Trophoblast cell (in vitro differentiated cells and primary cell): ENCODE results near the gene PLEKHG4B.

Source experiments
- DNase-seq, 2 donors: peaks; one replicate each; pipeline ENCODE4 v3.0.0-alpha.2; 2016
- H2AFZ ChIP-seq: 2 replicates; pipeline ENCODE4 v1.6.1; 2013; ENCODE audit warnings: low read length, moderate library complexity, mild to moderate bottlenecking; ENCODE audit not compliant: insufficient read depth, poor library complexity
- H2AK5ac ChIP-seq: 2 replicates; pipeline ENCODE4 v1.6.1; 2013; ENCODE audit warnings: mild to moderate bottlenecking, low read length
- H2BK120ac ChIP-seq: 2 replicates; pipeline ENCODE4 v1.6.1; 2013; ENCODE audit warnings: low read length, mild to moderate bottlenecking, moderate library complexity; ENCODE audit not compliant: insufficient read depth, poor library complexity
- H2BK12ac ChIP-seq: 2 replicates; pipeline ENCODE4 v1.6.1; 2013; ENCODE audit warnings: mild to moderate bottlenecking, low read length, moderate library complexity
- H2BK5ac ChIP-seq: 2 replicates; pipeline ENCODE4 v1.6.1; 2013; ENCODE audit warnings: low read length, low read depth, moderate library complexity, mild to moderate bottlenecking; ENCODE audit not compliant: poor library complexity
- H3K14ac ChIP-seq: 2 replicates; pipeline ENCODE4 v1.6.1; 2013; ENCODE audit warnings: mild to moderate bottlenecking, low read length
- H3K18ac ChIP-seq: 2 replicates; pipeline ENCODE4 v1.6.1; 2013; ENCODE audit warnings: mild to moderate bottlenecking, low read length
- H3K23ac ChIP-seq: 2 replicates; pipeline ENCODE4 v1.6.1; 2013; ENCODE audit warnings: low read length
- H3K27ac ChIP-seq: 2 replicates; pipeline ENCODE4 v1.5.1; 2013; ENCODE audit warnings: low read depth, mild to moderate bottlenecking, inconsistent platforms, low read length, moderate library complexity
- H3K27me3 ChIP-seq: 2 replicates; pipeline ENCODE4 v1.6.1; 2013; ENCODE audit warnings: inconsistent platforms, mild to moderate bottlenecking, low read length, moderate library complexity; ENCODE audit not compliant: insufficient read depth
- H3K36me3 ChIP-seq, 2 experiments: 1 replicate in 1 of 2; 2 replicates in 1 of 2; pipeline ENCODE4 v1.6.1; 2013; ENCODE audit warnings: low read length in 2 of 2, mild to moderate bottlenecking in 2 of 2, moderate library complexity in 1 of 2; ENCODE audit not compliant: insufficient read depth in 2 of 2, control insufficient read depth in 1 of 2
- H3K4ac ChIP-seq: 2 replicates; pipeline ENCODE4 v1.6.1; 2013; ENCODE audit warnings: low read depth, mild to moderate bottlenecking, low read length, moderate library complexity
- H3K4me1 ChIP-seq, 2 experiments: 1 replicate in 1 of 2; 2 replicates in 1 of 2; pipeline ENCODE4 v1.6.1; 2013; ENCODE audit warnings: low read length in 2 of 2, mild to moderate bottlenecking in 2 of 2, moderate library complexity in 1 of 2; ENCODE audit not compliant: insufficient read depth in 2 of 2, control insufficient read depth in 1 of 2
- H3K4me2 ChIP-seq: 2 replicates; pipeline ENCODE4 v1.6.1; 2013; ENCODE audit warnings: inconsistent platforms, mild to moderate bottlenecking, low read length, moderate library complexity
- H3K4me3 ChIP-seq: 2 replicates; pipeline ENCODE4 v1.5.1; 2013; ENCODE audit warnings: mild to moderate bottlenecking, low read depth, low read length, inconsistent platforms
- H3K79me1 ChIP-seq: one replicate; pipeline ENCODE4 v1.6.1; 2013; ENCODE audit warnings: low read length
- H3K79me2 ChIP-seq: 2 replicates; pipeline ENCODE4 v1.6.1; 2013; ENCODE audit warnings: low read length, mild to moderate bottlenecking; ENCODE audit not compliant: control insufficient read depth, insufficient read depth, poor library complexity
- H3K9ac ChIP-seq: 2 replicates; pipeline ENCODE4 v1.6.1; 2013; ENCODE audit warnings: mild to moderate bottlenecking, low read length
- H3K9me3 ChIP-seq: 2 replicates; pipeline ENCODE4 v1.6.1; 2013; ENCODE audit warnings: low read depth, mild to moderate bottlenecking, control low read depth, inconsistent platforms, low read length; ENCODE audit not compliant: insufficient read depth
- H4K12ac ChIP-seq: 2 replicates; pipeline ENCODE4 v1.6.1; 2013; ENCODE audit warnings: low read depth, mild to moderate bottlenecking, low read length, moderate library complexity
- H4K8ac ChIP-seq: 2 replicates; pipeline ENCODE4 v1.6.1; 2013; ENCODE audit warnings: low read depth, mild to moderate bottlenecking, low read length, moderate library complexity
- H4K91ac ChIP-seq: one replicate; pipeline ENCODE4 v1.6.1; 2013; ENCODE audit warnings: low read depth, mild to moderate bottlenecking, low read length, moderate library complexity
- WGBS: extraction: QIAGEN DNeasy Blood & Tissue Kit; methylation state at CpG from one replicate; pipeline ENCODE4 v1.1.7; 2013; ENCODE audit warnings: missing lambda C conversion rate; ENCODE audit not compliant: insufficient read length, insufficient coverage; ENCODE audit errors: extremely low coverage; 5-methylcytosine and 5-hydroxymethylcytosine counted together

PLEKHG4B gene

DNA sequence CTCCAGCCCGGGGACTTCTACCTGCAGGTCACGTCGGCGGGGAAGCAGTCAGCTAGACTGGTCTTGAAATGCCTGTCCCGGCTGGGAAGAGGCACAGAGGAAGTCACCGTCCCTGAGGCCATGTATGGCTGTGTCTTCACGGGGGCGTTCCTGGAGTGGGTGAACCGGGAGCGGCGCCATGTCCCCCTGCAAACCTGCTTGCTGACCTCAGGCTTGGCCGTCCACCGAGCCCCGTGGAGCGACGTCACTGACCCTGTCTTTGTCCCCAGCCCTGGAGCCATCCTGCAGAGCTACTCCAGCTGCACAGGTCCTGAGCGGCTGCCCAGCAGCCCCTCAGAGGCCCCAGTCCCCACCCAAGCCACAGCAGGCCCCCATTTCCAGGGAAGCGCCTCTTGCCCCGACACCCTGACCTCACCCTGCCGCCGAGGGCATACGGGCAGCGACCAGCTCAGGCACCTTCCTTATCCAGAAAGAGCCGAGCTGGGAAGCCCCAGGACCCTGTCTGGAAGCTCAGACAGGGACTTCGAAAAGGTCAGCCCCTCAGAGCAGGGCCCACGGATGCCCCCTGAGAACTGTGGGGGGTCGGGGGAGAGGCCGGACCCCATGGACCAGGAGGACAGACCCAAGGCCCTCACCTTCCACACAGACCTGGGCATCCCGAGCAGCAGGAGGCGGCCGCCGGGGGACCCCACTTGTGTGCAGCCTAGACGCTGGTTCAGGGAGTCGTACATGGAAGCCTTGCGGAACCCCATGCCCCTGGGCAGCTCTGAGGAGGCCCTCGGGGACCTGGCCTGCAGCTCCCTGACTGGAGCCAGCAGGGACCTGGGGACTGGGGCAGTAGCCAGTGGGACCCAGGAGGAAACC is 47.8 kb downstream of the PLEKHG4B start:
- Histone ChIP-seq H3K4me2 (no peak overlapping the region), H2AK5ac (no peak overlapping the region), H3K4me1 (peaks cover 3 to 4% of the 10 kb centered on the region in 2 experiments), H2BK5ac (no peak overlapping the region), H3K9ac (no peak overlapping the region), H4K12ac (peak overlapping the region; percentile 5), H3K27ac (no peak overlapping the region), H3K79me2 (no peaks in the 10 kb centered on the region), H3K18ac (no peak overlapping the region), H3K4me3 (no peak overlapping the region), H3K23ac (no peak overlapping the region), H3K9me3 (peaks cover 4% of the 10 kb centered on the region), H4K8ac (no peak overlapping the region), H3K27me3 (no peaks in the 10 kb centered on the region), H3K14ac (no peak overlapping the region), H2AFZ (no peak overlapping the region), H3K36me3 (peaks cover 47 to 50% of the 10 kb centered on the region in 2 experiments), H3K79me1 (no peaks in the 10 kb centered on the region), H2BK12ac (no peak overlapping the region), H2BK120ac (no peak overlapping the region), H4K91ac (no peak overlapping the region), H3K4ac (no peak overlapping the region)
- WGBS, result no CpG with 5 or more reads among the region's 36 CpGs
- DNase-seq, result no peak

DNA sequence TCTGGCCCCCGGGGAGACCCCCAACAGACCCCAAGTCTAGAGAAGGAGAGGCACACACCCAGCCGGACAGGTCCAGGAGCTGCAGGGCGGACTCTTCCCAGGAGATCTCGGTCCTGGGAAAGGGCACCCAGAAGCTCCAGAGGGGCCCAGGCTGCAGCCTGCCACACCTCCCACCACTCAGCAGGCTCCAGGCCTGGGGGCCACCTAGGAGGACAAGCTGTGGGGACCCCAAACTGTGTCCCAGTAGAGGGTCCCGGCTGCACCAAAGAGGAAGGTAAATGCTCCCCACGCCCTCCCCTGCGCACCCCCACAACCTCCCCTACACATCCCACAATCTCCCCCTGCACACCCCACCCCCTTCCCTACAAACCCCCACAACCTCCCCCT is 48.5 kb downstream of the PLEKHG4B start:
- no peak overlapping the region for H2BK120ac ChIP-seq
- no CpG with 5 or more reads among the region's 7 CpGs for WGBS
- no peak overlapping the region for H3K4me2 ChIP-seq
- no peak for DNase-seq
- H2AFZ ChIP-seq, result no peak overlapping the region
- no peak overlapping the region for H3K4ac ChIP-seq
- no peaks in the 10 kb centered on the region for H3K79me1 ChIP-seq
- no peak overlapping the region for H3K9ac ChIP-seq
- no peak overlapping the region for H3K27ac ChIP-seq
- H3K9me3 ChIP-seq, result peaks cover 4% of the 10 kb centered on the region
- H4K91ac ChIP-seq, result no peak overlapping the region
- no peak overlapping the region for H4K12ac ChIP-seq
- H2AK5ac ChIP-seq, result no peak overlapping the region
- H3K14ac ChIP-seq, result no peak overlapping the region
- no peak overlapping the region for H3K18ac ChIP-seq
- H3K4me1 ChIP-seq, result peaks cover 3 to 4% of the 10 kb centered on the region in 2 experiments
- no peak overlapping the region for H2BK12ac ChIP-seq
- H3K23ac ChIP-seq, result no peak overlapping the region
- H3K27me3 ChIP-seq, result no peaks in the 10 kb centered on the region
- no peaks in the 10 kb centered on the region for H3K79me2 ChIP-seq
- H3K4me3 ChIP-seq, result no peak overlapping the region
- H3K36me3 ChIP-seq, result peaks cover 53 to 56% of the 10 kb centered on the region in 2 experiments
- H2BK5ac ChIP-seq, result no peak overlapping the region
- H4K8ac ChIP-seq, result no peak overlapping the region

DNA sequence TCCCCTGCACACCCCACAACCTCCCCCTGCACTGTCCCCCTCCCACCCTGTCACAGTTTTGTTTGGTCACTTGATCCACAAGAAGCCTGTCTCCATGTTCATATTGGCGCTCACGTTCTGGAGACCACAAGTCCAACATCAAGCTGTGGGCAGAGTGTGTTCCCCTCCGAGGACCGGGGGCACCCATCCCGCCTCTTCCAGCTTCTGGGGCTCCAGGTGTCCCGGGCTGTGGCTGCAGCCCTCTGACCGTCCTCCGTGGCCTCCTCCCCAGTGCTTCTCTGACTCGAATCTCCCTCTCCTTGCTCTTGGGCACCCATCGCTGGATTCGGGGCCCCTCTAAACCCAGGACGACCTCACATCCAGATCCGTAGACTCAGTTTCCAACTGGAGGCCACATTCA is 49.2 kb downstream of the PLEKHG4B start:
- Histone ChIP-seq H3K18ac (no peak overlapping the region), H3K9me3 (peaks cover 9% of the 10 kb centered on the region), H3K9ac (no peak overlapping the region), H3K36me3 (peaks cover 60 to 64% of the 10 kb centered on the region in 2 experiments), H2BK5ac (no peak overlapping the region), H3K27me3 (no peaks in the 10 kb centered on the region), H3K79me2 (no peaks in the 10 kb centered on the region), H4K8ac (no peak overlapping the region), H3K27ac (no peak overlapping the region), H4K91ac (no peak overlapping the region), H3K14ac (no peak overlapping the region), H2BK12ac (no peak overlapping the region), H3K4me2 (no peak overlapping the region), H3K4me3 (no peak overlapping the region), H3K4me1 (peaks cover 3 to 4% of the 10 kb centered on the region in 2 experiments), H3K79me1 (no peaks in the 10 kb centered on the region), H2AK5ac (no peak overlapping the region), H4K12ac (no peak overlapping the region), H2AFZ (no peak overlapping the region), H2BK120ac (no peak overlapping the region), H3K4ac (no peak overlapping the region), H3K23ac (no peak overlapping the region)
- DNase-seq, result no peak
- no CpG with 5 or more reads among the region's 13 CpGs for WGBS

DNA sequence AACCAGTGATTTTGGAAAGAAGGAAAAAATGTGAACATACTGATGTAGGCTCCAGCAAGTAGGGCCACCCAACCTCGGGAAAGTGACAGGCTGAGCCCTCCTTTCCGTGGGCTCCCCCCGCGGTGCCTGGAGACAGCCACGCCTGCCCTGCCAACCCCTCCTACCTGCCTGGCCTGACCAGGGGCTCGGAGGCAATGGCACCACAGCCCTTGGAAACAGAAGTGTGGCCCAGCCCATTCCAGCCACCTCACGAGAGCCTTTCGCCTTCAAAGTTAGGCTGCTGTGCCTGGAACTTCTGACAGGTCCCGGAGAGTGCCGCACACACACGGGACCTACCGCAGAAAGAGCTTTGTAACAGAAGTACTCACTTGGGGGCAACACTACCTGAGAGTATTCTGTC is 49.8 kb downstream of the PLEKHG4B start:
- WGBS, result no CpG with 5 or more reads among the region's 12 CpGs

More for the DNA sequence above, 49.8 kb downstream of the PLEKHG4B start:
- no peak overlapping the region for H3K18ac ChIP-seq
- no peak overlapping the region for H4K8ac ChIP-seq
- no peak overlapping the region for H3K4me2 ChIP-seq
- peaks cover 65 to 69% of the 10 kb centered on the region in 2 experiments for H3K36me3 ChIP-seq
- H2BK5ac ChIP-seq, result no peak overlapping the region
- H4K12ac ChIP-seq, result peak overlapping the region; percentile 13
- no peaks in the 10 kb centered on the region for H3K79me1 ChIP-seq
- no peak for DNase-seq
- H3K4ac ChIP-seq, result no peak overlapping the region
- no peak overlapping the region for H2BK12ac ChIP-seq
- H3K9ac ChIP-seq, result no peak overlapping the region
- H3K4me1 ChIP-seq, result peaks cover 3 to 4% of the 10 kb centered on the region in 2 experiments
- H2AK5ac ChIP-seq, result no peak overlapping the region
- no peak overlapping the region for H4K91ac ChIP-seq
- H3K23ac ChIP-seq, result no peak overlapping the region
- H3K9me3 ChIP-seq, result peaks cover 13% of the 10 kb centered on the region
- H3K27ac ChIP-seq, result no peak overlapping the region
- H2AFZ ChIP-seq, result no peak overlapping the region
- H3K4me3 ChIP-seq, result no peak overlapping the region
- H3K14ac ChIP-seq, result no peak overlapping the region
- H3K79me2 ChIP-seq, result no peaks in the 10 kb centered on the region
- no peaks in the 10 kb centered on the region for H3K27me3 ChIP-seq
- H2BK120ac ChIP-seq, result no peak overlapping the region
